B cell (primary cell): Measurements from ENCODE around the gene DRC1. TPM values are rescaled to one million over a fixed set of nuclear protein-coding genes. Genes with fewer than 3 reads are reported as not detected.

Experiments used
- ATAC-seq: fragments of 200-7000 bp; cut with Tn5 transposase; one replicate; pipeline ENCODE4 v1.10.0; 2021; ENCODE audit warnings: low read depth, mild to moderate bottlenecking, moderate number of reproducible peaks, moderate library complexity
- CTCF ChIA-PET: fragments of 350-600 bp; sonication (Branson Sonifier 250); formaldehyde crosslinking; loops from one replicate; lab custom pipeline; 2021; ENCODE audit warnings: antibody characterized with exemption, inconsistent platforms; lab: Charles Lee
- POLR2A ChIA-PET: fragments of 350-600 bp; sonication (Branson Sonifier 250); formaldehyde crosslinking; loops from one replicate; lab custom pipeline; 2021; ENCODE audit warnings: antibody characterized with exemption; lab: Charles Lee
- DNase-seq: peaks from one replicate; pipeline ENCODE4 v3.0.0; 2013
- H2AFZ ChIP-seq: 2 replicates; pipeline ENCODE4 v1.6.1; 2012; ENCODE audit warnings: mild to moderate bottlenecking, low read depth, low read length; ENCODE audit not compliant: insufficient read depth, poor library complexity, severe bottlenecking
- H3K27ac ChIP-seq, 2 donors: 1 replicate in 1 of 2; 2 replicates in 1 of 2; pipeline ENCODE4 v1.5.1; 2012 to 2013; ENCODE audit warnings: low read length in 2 of 2, mild to moderate bottlenecking in 2 of 2, moderate library complexity in 1 of 2
- H3K27me3 ChIP-seq, 4 experiments: fragments of 200-600 bp in 1 of 4; sonication (generic) in 1 of 4; replicated peaks in 1 of 4; 1 replicate in 2 of 4; 2 replicates in 2 of 4; pipeline versions ENCODE4 v1.6.1 to v1.7.0; 2013 to 2016; ENCODE audit warnings: low read length in 3 of 4, mild to moderate bottlenecking in 2 of 4, mixed read lengths in 1 of 4, moderate library complexity in 1 of 4; ENCODE audit not compliant: insufficient read depth in 4 of 4, control insufficient read depth in 3 of 4; ENCODE audit errors: control extremely low read depth in 1 of 4
- H3K36me3 ChIP-seq, 2 experiments: replicated peaks in 1 of 2; 1 replicate in 1 of 2; 2 replicates in 1 of 2; pipeline versions ENCODE4 v1.6.1 to v1.7.1; 2013; ENCODE audit warnings: low read length in 1 of 2; ENCODE audit not compliant: insufficient read depth in 2 of 2, control insufficient read depth in 1 of 2; ENCODE audit errors: control extremely low read depth in 1 of 2, extremely low read depth in 1 of 2
- H3K4me1 ChIP-seq, 2 donors: fragments of 200-600 bp in 1 of 2; sonication (generic) in 1 of 2; 1 replicate in 1 of 2; 2 replicates in 1 of 2; pipeline versions ENCODE4 v1.5.1 to v1.6.1; 2013 to 2017; ENCODE audit warnings: low read length in 2 of 2; ENCODE audit not compliant: control insufficient read depth in 2 of 2, insufficient read depth in 2 of 2
- H3K4me2 ChIP-seq: replicated peaks from 2 replicates; pipeline ENCODE3; 2012; ENCODE audit warnings: mild to moderate bottlenecking, low read depth, low read length; ENCODE audit not compliant: poor library complexity, severe bottlenecking
- H3K4me3 ChIP-seq, 5 experiments: fragments of 200-600 bp in 1 of 5; sonication (generic) in 1 of 5; 1 replicate in 3 of 5; 2 replicates in 2 of 5; pipeline versions ENCODE4 v1.5.1 to v1.7.0; 2011 to 2016; ENCODE audit warnings: low read length in 4 of 5, mild to moderate bottlenecking in 4 of 5, low read depth in 2 of 5, control low read depth in 1 of 5, moderate library complexity in 1 of 5; ENCODE audit not compliant: insufficient read depth in 1 of 5; ENCODE audit errors: control extremely low read depth in 1 of 5, extremely low read depth in 1 of 5
- H3K79me2 ChIP-seq: fragments of 200-600 bp; sonication (generic); one replicate; pipeline ENCODE4 v1.6.0; 2016; ENCODE audit warnings: low read length; ENCODE audit not compliant: control insufficient read depth, insufficient read depth
- H3K9ac ChIP-seq: fragments of 200-600 bp; sonication (generic); 2 replicates; pipeline ENCODE4 v1.6.1; 2017; ENCODE audit warnings: mild to moderate bottlenecking, low read length, moderate library complexity
- H3K9me3 ChIP-seq, 3 donors: one replicate each; pipeline versions ENCODE4 v1.6.1 to v1.7.1; 2013; ENCODE audit warnings: low read length in 2 of 3; ENCODE audit not compliant: control insufficient read depth in 2 of 3, insufficient read depth in 1 of 3; ENCODE audit errors: control extremely low read depth in 1 of 3
- H4K20me1 ChIP-seq: 2 replicates; pipeline ENCODE4 v1.6.0; 2012; ENCODE audit warnings: mild to moderate bottlenecking, low read length; ENCODE audit not compliant: insufficient read depth, control insufficient read depth, poor library complexity, severe bottlenecking
- H3K27ac Mint-ChIP-seq: one replicate; pipeline ENCODE4 v1.8.0; 2021; ENCODE audit warnings: mixed read lengths
- H3K27me3 Mint-ChIP-seq: one replicate; pipeline ENCODE4 v1.8.0; 2021; ENCODE audit warnings: mixed read lengths
- H3K4me1 Mint-ChIP-seq: one replicate; pipeline ENCODE4 v1.8.0; 2021; ENCODE audit warnings: mixed read lengths
- H3K4me3 Mint-ChIP-seq: one replicate; pipeline ENCODE4 v1.8.0; 2021; ENCODE audit warnings: mixed read lengths
- H3K9me3 Mint-ChIP-seq: one replicate; pipeline ENCODE4 v1.8.0; 2022; ENCODE audit warnings: mixed read lengths; ENCODE audit not compliant: insufficient read depth
- CTCF ChIP-seq: fragments of 200-600 bp; IDR thresholded peaks from one replicate; pipeline ENCODE4 v1.8.0; 2022; ENCODE audit warnings: antibody characterized with exemption, mild to moderate bottlenecking
- EZH2 ChIP-seq: IDR thresholded peaks from 2 replicates; pipeline ENCODE4 v1.6.1; 2012; ENCODE audit warnings: borderline replicate concordance, low read depth, mild to moderate bottlenecking, moderate library complexity, low read length; ENCODE audit not compliant: insufficient read depth, poor library complexity, severe bottlenecking
- whole genome bisulfite sequencing: methylation state at CpG from one replicate; pipeline ENCODE4 v1.1.5; 2013; ENCODE audit warnings: missing lambda C conversion rate; ENCODE audit not compliant: insufficient coverage; 5-methylcytosine and 5-hydroxymethylcytosine counted together
- intact Hi-C: fragments of 100-400 bp; cut with micrococcal nuclease; formaldehyde crosslinking; loops from one replicate; pipeline ENCODE4 v1.10.0; 2022
- polyA plus RNA-seq: library from polyadenylated mRNA; depleted of rRNA; stranded (reverse); fragments of >200 nt; gene quantifications from 2 replicates; pipeline ENCODE4 v1.2.3, GENCODE V29; 2012
- total RNA-seq, 2 donors: library from RNA; stranded (reverse); fragments of 120-200 nt in 1 of 2; gene quantifications; 1 replicate in 1 of 2; 2 replicates in 1 of 2; pipeline versions ENCODE4 v1.2.3 to v1.2.4, GENCODE V29; 2013 to 2022

DRC1 gene
- total and polyA plus RNA-seq, 2 donors (not counting 1 experiment from before 2014, with no cell fraction given) = not detected

GRCh38 chr2:26477911-26478253 lies 76.2 kb downstream of the DRC1 start, which contains the start of gene OTOF:
TSS of gene OTOF (minus strand) at chr2:26478124.
- Histone ChIP-seq H3K9me3 (peaks cover 0 to 2% (median 0%) of the 10 kb centered on the region in 3 donors), H4K20me1 (no peaks in the 10 kb centered on the region), H3K4me3 (no peak within 1 kb of the TSS), H3K27ac (no peak within 1 kb of the TSS), H3K36me3 (no peaks in the 10 kb centered on the region), H3K4me2 (no peak within 1 kb of the TSS), H3K4me1 (no peaks in the 10 kb centered on the region), H3K9ac (no peak within 1 kb of the TSS), H3K79me2 (no peaks in the 10 kb centered on the region), H3K27me3 (no peaks in the 10 kb centered on the region), H2AFZ (no peak within 1 kb of the TSS)
- WGBS = 89% methylated on average over 2 of the region's 3 CpGs
- no peak for ATAC-seq
- Mint-ChIP-seq H3K27ac (no peak within 1 kb of the TSS), H3K9me3 (no peaks in the 10 kb centered on the region), H3K4me3 (no peak within 1 kb of the TSS), H3K27me3 (peaks cover 8% of the 10 kb centered on the region), H3K4me1 (peaks cover 3% of the 10 kb centered on the region)
- intact Hi-C loops = no loop called here
- no peak for DNase-seq
- CTCF ChIA-PET = no interaction called here
- POLR2A ChIA-PET = no interaction called here
- TF ChIP-seq EZH2 (no peak), CTCF (no peak)

GRCh38 chr2:26478366-26478765 lies 76.6 kb downstream of the DRC1 start:
- Mint-ChIP-seq H3K4me1 (peaks cover 3% of the 10 kb centered on the region), H3K4me3 (no peak overlapping the region), H3K27ac (no peak overlapping the region), H3K27me3 (peaks cover 8% of the 10 kb centered on the region), H3K9me3 (no peaks in the 10 kb centered on the region)
- Histone ChIP-seq H4K20me1 (no peaks in the 10 kb centered on the region), H3K9ac (no peak overlapping the region), H3K27ac (no peak overlapping the region), H3K9me3 (peaks cover 0 to 3% (median 0%) of the 10 kb centered on the region in 3 donors), H3K27me3 (no peaks in the 10 kb centered on the region), H2AFZ (no peak overlapping the region), H3K79me2 (no peaks in the 10 kb centered on the region), H3K4me1 (no peaks in the 10 kb centered on the region), H3K36me3 (no peaks in the 10 kb centered on the region), H3K4me2 (no peak overlapping the region), H3K4me3 (no peak overlapping the region)
- ChIA-PET POLR2A (no interaction called here), CTCF (no interaction called here)
- ATAC-seq (no peak), DNase-seq (no peak)
- intact Hi-C loops = no loop called here
- no peak for TF ChIP-seq CTCF
- TF ChIP-seq EZH2 = no peak
- 93% methylated on average over 3 of the region's 5 CpGs for WGBS
